Stomach smooth muscle (tissue), 2 donors: ENCODE results near the gene SEPTIN3.

ENCODE experiments used
- H3K27ac ChIP-seq: one replicate; pipeline ENCODE4 v1.7.0; 2013; ENCODE audit warnings: mild to moderate bottlenecking, low read length, inconsistent platforms
- H3K27me3 ChIP-seq, 2 donors: one replicate each; pipeline ENCODE4 v1.7.0; 2013; ENCODE audit warnings: low read length in 2 of 2; ENCODE audit not compliant: insufficient read depth in 2 of 2, control insufficient read depth in 1 of 2
- H3K36me3 ChIP-seq, 2 donors: one replicate each; pipeline ENCODE4 v1.7.0; 2013; ENCODE audit warnings: low read length in 2 of 2; ENCODE audit not compliant: control insufficient read depth in 2 of 2, insufficient read depth in 2 of 2
- H3K4me1 ChIP-seq: one replicate; pipeline ENCODE4 v1.7.0; 2013; ENCODE audit warnings: low read length; ENCODE audit not compliant: control insufficient read depth, insufficient read depth
- H3K4me3 ChIP-seq, 2 donors: one replicate each; pipeline ENCODE4 v1.7.0; 2013; ENCODE audit warnings: low read length in 2 of 2
- H3K9ac ChIP-seq, 2 donors: one replicate each; pipeline ENCODE4 v1.7.0; 2013; ENCODE audit warnings: low read length in 2 of 2, mild to moderate bottlenecking in 1 of 2
- H3K9me3 ChIP-seq, 2 donors: one replicate each; pipeline ENCODE4 v1.7.0; 2013; ENCODE audit warnings: low read length in 2 of 2; ENCODE audit not compliant: control insufficient read depth in 2 of 2
- donor health status: healthy.
- donor health status: Pancreatic carcinoma.

SEPTIN3 gene

DNA sequence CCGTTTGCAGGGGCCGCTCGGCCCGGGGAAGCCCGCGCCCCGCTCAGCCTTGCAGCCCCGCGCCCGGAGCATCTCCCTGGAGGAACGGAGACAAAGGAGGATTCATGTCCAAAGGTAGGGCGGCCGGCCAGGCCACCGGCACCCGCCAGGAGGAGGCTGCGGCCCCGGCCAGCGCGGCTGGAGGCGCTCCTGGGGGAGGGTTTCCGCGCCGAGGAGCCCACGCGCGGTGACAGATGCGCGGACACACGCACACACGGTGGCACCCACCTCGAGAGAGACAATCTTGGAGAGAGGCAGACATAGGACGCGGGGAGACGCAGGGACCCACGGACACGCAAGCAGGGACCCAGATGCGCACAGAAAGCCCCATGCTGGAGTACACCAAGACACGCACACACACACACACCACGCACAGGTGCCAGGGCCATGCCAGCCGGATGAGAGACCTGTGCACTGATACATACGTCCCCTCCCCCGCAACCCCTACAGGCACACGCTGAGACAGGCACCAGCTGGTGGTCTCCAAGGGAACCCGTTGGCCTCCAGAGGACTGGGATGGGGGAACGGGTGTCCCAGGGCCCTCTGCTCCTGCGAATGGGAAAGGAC, 7.8 kb downstream of the SEPTIN3 start:
- Histone ChIP-seq H3K4me3 (peak overlapping the region; percentile 50 to 68), H3K27ac (no peak overlapping the region), H3K9ac (no peak overlapping the region), H3K27me3 (peaks cover 28 to 34% of the 10 kb centered on the region in 2 donors), H3K4me1 (peaks cover 5% of the 10 kb centered on the region), H3K36me3 (no peaks in the 10 kb centered on the region), H3K9me3 (no peaks in the 10 kb centered on the region)

DNA sequence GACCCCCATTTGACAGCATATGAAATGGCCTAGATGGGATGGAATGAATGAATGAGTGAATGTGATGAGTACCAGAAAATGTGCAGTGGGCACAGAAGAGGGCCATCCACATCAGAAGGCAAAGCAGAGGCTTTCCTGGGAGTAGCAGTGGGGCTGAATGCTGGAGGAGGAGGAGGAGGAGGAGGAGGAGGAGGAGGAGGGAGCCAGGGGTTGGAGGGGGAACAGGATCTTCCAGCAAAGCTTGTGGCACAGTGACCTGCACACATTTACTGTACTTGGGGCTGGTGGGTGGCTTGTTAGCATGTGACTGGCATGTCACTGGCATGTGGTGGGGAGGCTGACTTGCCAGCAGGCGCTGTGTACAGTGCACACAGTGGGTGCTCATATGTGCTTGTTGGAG, 9.5 kb downstream of the SEPTIN3 start:
- H3K27ac ChIP-seq: no peak overlapping the region
- no peaks in the 10 kb centered on the region for H3K9me3 ChIP-seq

DNA sequence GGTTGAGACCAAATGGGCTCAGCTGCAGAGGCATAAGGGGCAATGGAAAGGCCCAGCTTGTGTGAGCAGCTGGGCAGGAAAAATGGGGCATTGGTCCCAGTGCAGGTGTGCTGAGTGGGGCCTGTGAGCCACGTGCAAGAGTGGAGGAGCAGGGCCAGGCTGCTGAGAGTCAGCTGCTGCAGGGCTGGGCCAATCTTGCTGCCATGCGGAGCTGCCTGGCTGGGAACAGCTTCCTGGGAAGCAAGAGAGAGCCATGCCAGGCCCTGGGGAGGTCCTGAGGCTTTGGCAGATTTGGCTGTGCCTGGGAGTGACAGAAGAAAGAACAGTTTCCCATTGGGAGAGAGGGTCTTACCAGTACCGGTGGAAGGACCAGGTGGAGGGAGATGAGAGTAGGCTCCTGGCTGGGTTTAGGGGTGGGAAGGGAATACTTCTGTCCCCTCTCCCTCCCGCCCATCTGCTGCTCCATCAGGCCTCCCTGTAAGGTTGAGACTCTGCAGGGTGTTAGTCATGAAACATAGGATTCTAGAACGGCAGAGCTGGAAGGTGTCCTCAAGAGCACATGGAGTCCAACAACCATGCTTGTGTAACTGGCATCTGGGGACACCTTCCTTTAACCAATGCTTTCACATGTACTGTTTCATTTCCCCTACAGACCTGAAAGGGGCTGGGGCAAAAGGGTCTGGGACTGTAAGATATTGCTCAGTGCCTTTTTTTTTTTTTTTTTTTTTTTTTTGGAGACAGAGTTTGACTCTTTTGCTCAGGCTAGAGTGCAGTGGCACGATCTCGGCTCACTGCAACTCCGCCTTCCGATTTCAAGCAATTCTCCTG, 10.4 kb downstream of the SEPTIN3 start:
- H3K36me3 ChIP-seq: no peaks in the 10 kb centered on the region
- no peaks in the 10 kb centered on the region for H3K9me3 ChIP-seq
- no peak overlapping the region for H3K4me3 ChIP-seq
- no peak overlapping the region for H3K9ac ChIP-seq
- peaks cover 20 to 27% of the 10 kb centered on the region in 2 donors for H3K27me3 ChIP-seq
- no peak overlapping the region for H3K27ac ChIP-seq
- H3K4me1 ChIP-seq: peaks cover 5% of the 10 kb centered on the region

More for the DNA sequence above, 9.5 kb downstream of the SEPTIN3 start:
- no peaks in the 10 kb centered on the region for H3K36me3 ChIP-seq
- peaks cover 22 to 27% of the 10 kb centered on the region in 2 donors for H3K27me3 ChIP-seq
- no peak overlapping the region for H3K9ac ChIP-seq
- peaks cover 5% of the 10 kb centered on the region for H3K4me1 ChIP-seq
- H3K4me3 ChIP-seq: no peak overlapping the region

DNA sequence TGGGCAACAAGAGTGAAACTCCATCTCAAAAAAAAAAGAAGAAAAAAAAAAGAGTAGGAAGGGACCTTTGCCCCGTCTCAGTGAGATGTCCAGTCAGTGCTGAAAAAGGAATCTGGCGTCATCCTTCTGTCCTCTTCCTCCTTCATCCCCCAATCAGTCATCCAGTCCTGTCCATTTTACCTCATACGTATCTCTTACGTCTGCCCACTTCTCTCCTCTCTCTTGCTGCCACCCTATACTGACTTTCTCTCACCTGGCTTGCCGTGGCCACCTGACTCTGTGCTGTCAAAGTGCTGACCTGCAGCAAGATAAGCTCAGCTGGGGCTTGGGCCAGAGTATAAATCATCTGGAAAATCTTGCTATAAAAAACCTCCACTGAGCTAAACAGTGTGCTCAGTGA, 13.6 kb downstream of the SEPTIN3 start:
- Histone ChIP-seq H3K4me3 (no peak overlapping the region), H3K9ac (no peak overlapping the region), H3K9me3 (no peaks in the 10 kb centered on the region), H3K27me3 (peaks cover 2 to 10% of the 10 kb centered on the region in 2 donors), H3K4me1 (no peaks in the 10 kb centered on the region), H3K36me3 (no peaks in the 10 kb centered on the region), H3K27ac (no peak overlapping the region)

DNA sequence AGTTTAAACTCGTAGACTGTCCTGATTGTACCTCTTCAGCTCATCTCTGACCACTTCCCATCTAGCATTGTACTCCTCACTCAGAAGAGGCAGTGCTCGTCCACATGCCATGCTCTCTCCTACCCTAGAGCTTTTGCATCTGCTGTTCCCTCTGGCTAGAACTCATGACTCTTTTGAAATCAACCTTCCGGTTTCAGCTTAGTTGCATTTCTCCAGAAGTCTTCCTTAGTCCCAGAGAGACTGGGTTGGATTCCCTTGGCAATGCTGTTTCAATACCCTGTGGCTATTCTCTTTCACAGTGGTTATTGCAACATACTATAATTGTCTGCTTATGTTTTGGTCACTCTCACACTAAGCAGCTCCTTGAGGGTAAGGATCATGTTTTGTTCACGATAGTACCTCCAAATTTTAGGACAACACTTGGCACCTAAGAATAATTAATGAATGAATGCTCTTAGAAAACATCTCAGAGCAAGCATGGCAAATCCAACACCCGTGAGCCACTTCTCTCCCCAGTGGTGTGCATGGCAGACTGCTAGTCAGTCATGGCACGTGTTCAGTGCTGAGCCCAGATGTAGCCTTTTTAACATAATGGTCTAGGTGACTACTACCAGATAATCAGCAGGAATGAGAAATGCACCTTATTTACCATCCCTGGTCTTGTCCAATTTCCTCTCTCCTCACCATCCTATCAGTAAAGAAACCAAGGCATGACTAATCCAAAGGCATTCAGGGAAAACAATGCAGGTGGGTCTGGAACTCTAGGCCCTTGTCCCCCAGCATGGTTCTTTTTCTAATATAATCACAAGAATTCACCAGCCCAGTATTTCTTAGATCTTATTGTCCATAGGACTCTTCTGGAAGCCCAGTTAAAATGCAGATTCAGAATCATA, 14.5 kb downstream of the SEPTIN3 start:
- H3K27ac ChIP-seq: no peak overlapping the region
- no peaks in the 10 kb centered on the region for H3K36me3 ChIP-seq

DNA sequence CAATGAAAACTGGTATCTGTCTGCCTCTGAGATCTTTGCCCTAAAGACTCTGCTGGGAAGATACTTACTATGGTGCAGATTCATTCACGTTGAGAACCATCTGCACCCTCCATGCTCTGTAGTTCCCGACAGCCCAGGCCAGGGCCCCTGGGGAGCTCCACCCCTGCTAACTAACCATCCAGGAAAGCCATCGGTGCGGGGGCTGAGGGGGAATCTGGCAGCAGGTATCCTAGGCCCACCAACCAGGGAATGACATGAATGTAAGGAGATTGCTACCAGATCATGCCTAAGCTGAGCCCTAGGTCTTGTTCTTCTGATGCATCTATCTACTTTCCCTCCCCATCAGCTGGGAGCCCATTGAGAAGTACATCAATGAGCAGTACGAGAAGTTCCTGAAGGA, 18.0 kb downstream of the SEPTIN3 start:
- Histone ChIP-seq H3K36me3 (no peaks in the 10 kb centered on the region), H3K9me3 (no peaks in the 10 kb centered on the region), H3K4me1 (no peaks in the 10 kb centered on the region), H3K27me3 (no peaks in the 10 kb centered on the region), H3K9ac (no peak overlapping the region), H3K27ac (no peak overlapping the region), H3K4me3 (no peak overlapping the region)

More for the DNA sequence above, 14.5 kb downstream of the SEPTIN3 start:
- Histone ChIP-seq H3K27me3 (peaks cover 0 to 7% of the 10 kb centered on the region in 2 donors), H3K9ac (no peak overlapping the region), H3K9me3 (no peaks in the 10 kb centered on the region), H3K4me3 (no peak overlapping the region), H3K4me1 (no peaks in the 10 kb centered on the region)

DNA sequence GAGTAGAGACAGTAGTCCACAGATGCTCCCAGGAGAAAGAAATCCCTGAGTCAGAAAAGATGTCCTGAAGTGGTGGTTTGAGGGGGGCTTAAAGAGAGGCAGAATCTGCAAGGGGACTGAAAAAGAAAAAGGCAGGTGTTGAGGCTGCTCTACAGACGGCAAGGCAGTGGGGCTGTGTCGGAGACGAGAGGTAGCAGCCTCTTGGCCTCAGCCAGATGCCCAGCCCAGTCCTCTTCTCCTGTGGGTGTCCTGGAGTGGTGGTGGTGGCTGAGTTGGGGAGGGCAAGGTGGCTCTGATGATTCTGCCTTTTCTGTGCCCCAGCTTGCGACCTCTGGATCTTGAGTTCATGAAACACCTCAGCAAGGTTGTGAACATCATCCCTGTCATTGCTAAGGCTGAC, 20.0 kb downstream of the SEPTIN3 start:
- Histone ChIP-seq H3K9ac (no peak overlapping the region), H3K4me3 (no peak overlapping the region), H3K27me3 (no peaks in the 10 kb centered on the region), H3K27ac (no peak overlapping the region), H3K9me3 (no peaks in the 10 kb centered on the region), H3K4me1 (no peaks in the 10 kb centered on the region), H3K36me3 (no peaks in the 10 kb centered on the region)

DNA sequence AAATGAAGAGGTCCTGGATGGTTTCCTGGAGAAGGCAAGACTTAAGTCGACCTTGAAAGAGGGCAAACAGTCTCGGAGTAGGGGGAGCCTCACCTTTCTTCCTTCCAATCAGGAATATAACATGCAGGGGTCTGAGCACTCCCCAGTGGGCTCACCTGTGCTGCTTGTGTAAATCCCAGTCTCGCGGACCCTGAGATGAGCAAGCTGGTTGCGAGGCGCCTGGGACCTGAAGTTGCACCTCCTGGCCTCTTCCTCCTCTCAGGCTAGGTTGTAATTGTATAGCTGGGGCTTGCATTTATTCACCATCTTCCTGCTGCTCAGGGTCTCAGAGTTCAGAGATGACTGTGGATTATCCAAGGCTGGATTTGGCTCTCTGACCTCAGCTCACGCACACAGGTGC, 21.9 kb downstream of the SEPTIN3 start:
- Histone ChIP-seq H3K9me3 (no peaks in the 10 kb centered on the region), H3K4me1 (no peaks in the 10 kb centered on the region), H3K4me3 (no peak overlapping the region), H3K27me3 (no peaks in the 10 kb centered on the region), H3K9ac (no peak overlapping the region), H3K36me3 (no peaks in the 10 kb centered on the region), H3K27ac (no peak overlapping the region)

DNA sequence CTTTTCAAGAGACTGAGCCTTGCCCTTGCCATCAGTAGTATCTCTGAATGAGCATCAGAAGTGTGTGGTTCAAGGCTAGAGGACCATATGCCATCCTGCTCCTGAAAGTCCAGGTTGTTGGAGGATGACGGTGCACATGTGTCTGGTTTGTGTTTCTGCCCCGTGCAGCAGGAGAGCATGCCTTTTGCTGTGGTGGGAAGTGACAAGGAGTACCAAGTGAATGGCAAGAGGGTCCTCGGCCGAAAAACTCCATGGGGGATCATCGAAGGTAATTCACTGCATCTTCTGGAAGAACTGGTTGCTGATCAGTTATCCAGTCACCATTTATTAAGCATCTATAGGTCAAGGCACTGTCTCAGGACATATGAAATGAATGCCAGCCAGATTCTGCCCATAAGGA, 23.3 kb downstream of the SEPTIN3 start:
- Histone ChIP-seq H3K4me1 (no peaks in the 10 kb centered on the region), H3K27ac (no peak overlapping the region), H3K27me3 (no peaks in the 10 kb centered on the region), H3K4me3 (no peak overlapping the region), H3K36me3 (no peaks in the 10 kb centered on the region), H3K9me3 (no peaks in the 10 kb centered on the region), H3K9ac (no peak overlapping the region)

DNA sequence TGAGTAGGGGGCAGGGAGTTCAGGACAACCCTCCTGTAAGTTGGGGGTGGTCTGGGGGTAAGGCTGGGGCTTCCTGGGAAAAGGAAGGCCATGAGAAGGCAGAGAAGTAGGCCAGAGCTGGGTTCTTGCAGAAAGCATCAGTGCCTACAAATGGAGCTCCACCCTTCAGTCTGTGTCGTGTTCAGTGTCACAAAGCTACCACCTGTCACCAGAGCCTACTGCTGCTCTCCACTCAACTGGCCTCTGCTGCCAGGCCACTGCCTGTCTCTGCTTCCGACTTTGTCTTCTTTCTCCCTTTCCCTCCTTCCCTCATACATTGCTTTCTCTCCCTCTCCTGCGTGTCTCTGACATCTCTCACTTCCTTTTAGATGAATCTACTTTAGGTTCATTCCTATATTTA, 26.0 kb downstream of the SEPTIN3 start:
- no peak overlapping the region for H3K4me3 ChIP-seq
- no peak overlapping the region for H3K27ac ChIP-seq
- H3K27me3 ChIP-seq: peaks cover 3 to 4% of the 10 kb centered on the region in 2 donors
- H3K4me1 ChIP-seq: no peaks in the 10 kb centered on the region
- no peaks in the 10 kb centered on the region for H3K9me3 ChIP-seq
- H3K36me3 ChIP-seq: no peaks in the 10 kb centered on the region
- no peak overlapping the region for H3K9ac ChIP-seq
